Testis (tissue), 3 donors: Measurements from ENCODE around the gene ZNF221. TPM values are rescaled to one million over a fixed set of nuclear protein-coding genes. Genes with fewer than 3 reads are reported as not detected.

Source experiments
- DNase-seq: peaks from one replicate; pipeline ENCODE4 v3.0.0-alpha.2; 2019
- H3K27ac ChIP-seq, 2 donors: fragments of 200-600 bp; sonication (generic); one replicate each; pipeline ENCODE4 v1.5.1; 2019
- H3K27me3 ChIP-seq: fragments of 200-600 bp; sonication (generic); one replicate; pipeline ENCODE4 v1.5.1; 2019
- H3K36me3 ChIP-seq: fragments of 200-600 bp; sonication (generic); one replicate; pipeline ENCODE4 v1.5.1; 2017; ENCODE audit warnings: low read depth; ENCODE audit errors: missing control alignments
- H3K4me1 ChIP-seq: fragments of 200-600 bp; sonication (generic); one replicate; pipeline ENCODE4 v1.5.1; 2019
- H3K4me3 ChIP-seq, 2 donors: fragments of 200-600 bp; sonication (generic); one replicate each; pipeline ENCODE4 v1.5.1; 2017 to 2019
- H3K9me3 ChIP-seq: fragments of 200-600 bp; sonication (generic); one replicate; pipeline ENCODE4 v1.5.1; 2017
- POLR2A ChIP-seq: fragments of 450-650 bp; IDR thresholded peaks from one replicate; pipeline ENCODE4 v1.6.1; 2017; ENCODE audit warnings: antibody characterized with exemption, mild to moderate bottlenecking, moderate library complexity
- WGBS, 2 donors: methylation state at CpG; one replicate each; pipeline ENCODE4 v1.1.5; 2018; 5-methylcytosine and 5-hydroxymethylcytosine counted together
- intact Hi-C: fragments of 100-400 bp; cut with DNase I; formaldehyde crosslinking; loops from one replicate; pipeline ENCODE4 v1.15.1; 2023; ENCODE audit warnings: low total_unique reads
- polyA plus RNA-seq: library from polyadenylated mRNA; stranded (reverse); fragments of 350-450 nt; fragmentation: Illumina TruSeq; extraction: RNeasy Lipid Tissue Mini Kit (QIAGEN cat#74804); gene quantifications from one replicate; pipeline ENCODE4 v1.2.3, GENCODE V29; 2014; ENCODE audit warnings: low read depth, low replicate concordance; ENCODE audit not compliant: insufficient read depth
- small RNA-seq, 2 donors: library from RNA; depleted of rRNA; stranded (forward); fragments of <200 nt; gene quantifications; one replicate each; pipeline ENCODE3, GENCODE V24; 2016
- total RNA-seq, 2 donors: library from RNA; depleted of rRNA; stranded (reverse); fragments of >200 nt; gene quantifications; one replicate each; pipeline ENCODE4 v1.2.3, GENCODE V29; 2016
- TF ChIP-seq, protein P1 (sequence below), 3 experiments: fragments of 450-650 bp in 2 of 3; fragments of 200-600 bp in 1 of 3; sonication (generic) in 1 of 3; IDR thresholded peaks; one replicate each; pipeline ENCODE4 v1.5.1; 2016 to 2019; ENCODE audit warnings: antibody characterized with exemption in 3 of 3, mild to moderate bottlenecking in 2 of 3, moderate library complexity in 1 of 3

Gene ZNF221
- total and polyA plus RNA-seq, 3 donors from 2014 or later = 2.2 to 9.1 (median 8.1) TPM

DNA sequence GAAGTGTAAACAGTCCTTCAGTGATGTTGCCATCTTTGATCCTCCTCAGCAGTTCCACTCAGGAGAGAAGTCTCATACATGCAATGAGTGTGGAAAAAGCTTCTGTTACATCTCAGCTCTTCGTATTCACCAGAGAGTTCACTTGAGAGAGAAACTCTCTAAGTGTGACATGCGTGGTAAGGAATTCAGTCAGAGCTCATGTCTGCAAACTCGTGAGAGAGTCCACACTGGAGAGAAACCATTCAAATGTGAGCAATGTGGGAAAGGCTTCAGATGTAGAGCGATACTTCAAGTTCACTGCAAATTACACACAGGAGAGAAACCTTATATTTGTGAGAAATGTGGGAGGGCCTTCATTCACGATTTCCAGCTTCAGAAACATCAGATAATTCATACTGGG, 59.4 kb downstream of the ZNF221 start:
- no peak overlapping the region for H3K4me3 ChIP-seq
- WGBS, 2 donors = 95 to 99% methylated on average over 5 of the region's 5 CpGs
- intact Hi-C loops = no loop called here
- H3K27ac ChIP-seq = no peak overlapping the region
- H3K27me3 ChIP-seq = no peaks in the 10 kb centered on the region
- H3K9me3 ChIP-seq = no peaks in the 10 kb centered on the region
- no peak for TF ChIP-seq POLR2A
- TF ChIP-seq, protein P1, sequence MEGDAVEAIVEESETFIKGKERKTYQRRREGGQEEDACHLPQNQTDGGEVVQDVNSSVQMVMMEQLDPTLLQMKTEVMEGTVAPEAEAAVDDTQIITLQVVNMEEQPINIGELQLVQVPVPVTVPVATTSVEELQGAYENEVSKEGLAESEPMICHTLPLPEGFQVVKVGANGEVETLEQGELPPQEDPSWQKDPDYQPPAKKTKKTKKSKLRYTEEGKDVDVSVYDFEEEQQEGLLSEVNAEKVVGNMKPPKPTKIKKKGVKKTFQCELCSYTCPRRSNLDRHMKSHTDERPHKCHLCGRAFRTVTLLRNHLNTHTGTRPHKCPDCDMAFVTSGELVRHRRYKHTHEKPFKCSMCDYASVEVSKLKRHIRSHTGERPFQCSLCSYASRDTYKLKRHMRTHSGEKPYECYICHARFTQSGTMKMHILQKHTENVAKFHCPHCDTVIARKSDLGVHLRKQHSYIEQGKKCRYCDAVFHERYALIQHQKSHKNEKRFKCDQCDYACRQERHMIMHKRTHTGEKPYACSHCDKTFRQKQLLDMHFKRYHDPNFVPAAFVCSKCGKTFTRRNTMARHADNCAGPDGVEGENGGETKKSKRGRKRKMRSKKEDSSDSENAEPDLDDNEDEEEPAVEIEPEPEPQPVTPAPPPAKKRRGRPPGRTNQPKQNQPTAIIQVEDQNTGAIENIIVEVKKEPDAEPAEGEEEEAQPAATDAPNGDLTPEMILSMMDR (IDR thresholded peaks at IDR 0.05) = no peak
- H3K36me3 ChIP-seq = peaks cover 7% of the 10 kb centered on the region
- DNase-seq = no peak
- H3K4me1 ChIP-seq = no peaks in the 10 kb centered on the region

Small RNA genes lying within 50 kb of the gene (small RNA-seq; reads per million reads assigned to genes)
- gene AC006213.5 = 0 to 0.28 reads per million in 2 donors

Other genes with a start within 250 kb of the ZNF221 start
- 100 to 1,000 TPM in 1 of 2 donors, 10 to 100 TPM in 1; 97.4 to 218 TPM for gene IRGC, start 235.2 kb upstream of the ZNF221 start, total RNA-seq
- 167 TPM for gene IRGC, start 235.2 kb upstream of the ZNF221 start, polyA plus RNA-seq
- 10 to 100 TPM; 65.0 to 76.8 TPM for gene SMG9, start 196.3 kb upstream of the ZNF221 start, total RNA-seq
- 144 TPM for gene SMG9, start 196.3 kb upstream of the ZNF221 start, polyA plus RNA-seq
- gene KCNN4, start 170.3 kb upstream of the ZNF221 start, total RNA-seq = 1 to 10 TPM; 2.3 to 4.6 TPM
- 4.1 TPM for gene KCNN4, start 170.3 kb upstream of the ZNF221 start, polyA plus RNA-seq
- gene LYPD5, start 148.8 kb upstream of the ZNF221 start, total RNA-seq = 10 to 100 TPM in 1 of 2 donors, 1 to 10 TPM in 1; 4.9 to 14.7 TPM
- gene LYPD5, start 148.8 kb upstream of the ZNF221 start, polyA plus RNA-seq = 12.6 TPM
- gene ZNF283, start 123.9 kb upstream of the ZNF221 start, total RNA-seq = 10 to 100 TPM in 1 of 2 donors, 1 to 10 TPM in 1; 6.9 to 10.7 TPM
- 2.9 TPM for gene ZNF283, start 123.9 kb upstream of the ZNF221 start, polyA plus RNA-seq
- 10 to 100 TPM in 1 of 2 donors, 1 to 10 TPM in 1; 5.4 to 12.0 TPM for gene ZNF404, start 67.3 kb upstream of the ZNF221 start, total RNA-seq
- gene ZNF404, start 67.3 kb upstream of the ZNF221 start, polyA plus RNA-seq = 4.6 TPM
- 10 to 100 TPM; 10.5 to 10.7 TPM for gene ZNF45, start 15.9 kb upstream of the ZNF221 start, total RNA-seq
- 9.4 TPM for gene ZNF45, start 15.9 kb upstream of the ZNF221 start, polyA plus RNA-seq
- 1 to 10 TPM; 8.2 to 8.7 TPM for gene ZNF155, start 33.0 kb downstream of the ZNF221 start, total RNA-seq
- gene ZNF155, start 33.0 kb downstream of the ZNF221 start, polyA plus RNA-seq = 7.4 TPM
- gene ZNF230, start 51.7 kb downstream of the ZNF221 start, total RNA-seq = 1 to 10 TPM; 3.3 to 4.6 TPM
- 5.6 TPM for gene ZNF230, start 51.7 kb downstream of the ZNF221 start, polyA plus RNA-seq
- 1 to 10 TPM; 4.2 to 6.5 TPM for gene ZNF222, start 74.2 kb downstream of the ZNF221 start, total RNA-seq
- gene ZNF222, start 74.2 kb downstream of the ZNF221 start, polyA plus RNA-seq = 15.4 TPM
- 1 to 10 TPM; 4.5 to 4.8 TPM for gene ZNF223, start 100.8 kb downstream of the ZNF221 start, total RNA-seq
- 6.1 TPM for gene ZNF223, start 100.8 kb downstream of the ZNF221 start, polyA plus RNA-seq
- gene ZNF284, start 120.9 kb downstream of the ZNF221 start, total RNA-seq = 1 to 10 TPM; 1.0 to 1.5 TPM
- 0.96 TPM for gene ZNF284, start 120.9 kb downstream of the ZNF221 start, polyA plus RNA-seq
- gene ZNF224, start 143.1 kb downstream of the ZNF221 start, total RNA-seq = 10 to 100 TPM; 21.8 to 22.7 TPM
- 11.3 TPM for gene ZNF224, start 143.1 kb downstream of the ZNF221 start, polyA plus RNA-seq
- gene ZNF225, start 162.2 kb downstream of the ZNF221 start, total RNA-seq = 1 to 10 TPM; 5.0 to 7.4 TPM
- gene ZNF225, start 162.2 kb downstream of the ZNF221 start, polyA plus RNA-seq = 5.1 TPM
- gene ZNF234, start 190.3 kb downstream of the ZNF221 start, total RNA-seq = 1 to 10 TPM; 7.9 to 8.5 TPM
- 3.4 TPM for gene ZNF234, start 190.3 kb downstream of the ZNF221 start, polyA plus RNA-seq
- gene ZNF226, start 213.9 kb downstream of the ZNF221 start, total RNA-seq = 10 to 100 TPM; 44.1 to 54.0 TPM
- 27.4 TPM for gene ZNF226, start 213.9 kb downstream of the ZNF221 start, polyA plus RNA-seq